Neural cell (in vitro differentiated cells): ENCODE results near the gene USP15. TPM values are rescaled to one million over a fixed set of nuclear protein-coding genes. Genes with fewer than 3 reads are reported as not detected.

ENCODE experiments used
- H2AFZ ChIP-seq: fragments of 200-600, 300-800 bp; sonication (generic), shearing (Covaris generic); 2 replicates; pipeline ENCODE4 v1.6.0; 2014; ENCODE audit warnings: low read depth, mild to moderate bottlenecking, antibody characterized with exemption, low read length, moderate library complexity
- H3F3A ChIP-seq: fragments of 200-600 bp; shearing (Covaris generic); 2 replicates; pipeline ENCODE4 v1.6.1; 2016; ENCODE audit warnings: mild to moderate bottlenecking, moderate library complexity, mixed read lengths, antibody characterized with exemption, low read length; ENCODE audit not compliant: insufficient read depth, poor library complexity, severe bottlenecking
- H3K27ac ChIP-seq: fragments of 200-600, 300-800 bp; sonication (generic), shearing (Covaris generic); 2 replicates; pipeline ENCODE4 v1.5.1; 2014; ENCODE audit warnings: mild to moderate bottlenecking, low read length, moderate library complexity
- H3K27me3 ChIP-seq: fragments of 300-800, 200-600 bp; sonication (generic), shearing (Covaris generic); 2 replicates; pipeline ENCODE4 v1.6.0; 2014; ENCODE audit warnings: mild to moderate bottlenecking, low read depth, low read length, moderate library complexity; ENCODE audit not compliant: insufficient read depth
- H3K36me3 ChIP-seq: fragments of 300-800, 200-600 bp; sonication (generic), shearing (Covaris generic); 2 replicates; pipeline ENCODE4 v1.5.1; 2014; ENCODE audit warnings: mild to moderate bottlenecking, antibody characterized with exemption, low read length, moderate library complexity; ENCODE audit not compliant: insufficient read depth
- H3K4me2 ChIP-seq: fragments of 300-800, 200-600 bp; sonication (generic), shearing (Covaris generic); 2 replicates; pipeline ENCODE4 v1.6.0; 2014; ENCODE audit warnings: mild to moderate bottlenecking, low read length
- H3K4me3 ChIP-seq: fragments of 300-800, 200-600 bp; sonication (generic), shearing (Covaris generic); 2 replicates; pipeline ENCODE4 v1.5.1; 2014; ENCODE audit warnings: mild to moderate bottlenecking, low read length, moderate library complexity
- H3K79me2 ChIP-seq: fragments of 200-600 bp; shearing (Covaris generic); replicated peaks from 2 replicates; pipeline ENCODE4 v1.6.0; 2014; ENCODE audit warnings: mild to moderate bottlenecking, low read length, moderate library complexity; ENCODE audit not compliant: insufficient read depth
- H3K9ac ChIP-seq: fragments of 300-800, 200-600 bp; sonication (generic), shearing (Covaris generic); 2 replicates; pipeline ENCODE4 v1.6.1; 2016; ENCODE audit warnings: mild to moderate bottlenecking, low read length, mixed read lengths
- H3K9me2 ChIP-seq: fragments of 200-600 bp; shearing (Covaris generic); 2 replicates; pipeline ENCODE4 v1.6.1; 2016; ENCODE audit warnings: mild to moderate bottlenecking, low read length, mixed read lengths; ENCODE audit not compliant: insufficient read depth
- H3K9me3 ChIP-seq: fragments of 200-600, 300-800 bp; sonication (generic), shearing (Covaris generic); 2 replicates; pipeline ENCODE4 v1.6.1; 2016; ENCODE audit warnings: mild to moderate bottlenecking, mixed run types, low read length, moderate library complexity, mixed read lengths
- H4K20me1 ChIP-seq: fragments of 200-600 bp; shearing (Covaris generic); 2 replicates; pipeline ENCODE4 v1.6.1; 2016; ENCODE audit warnings: mild to moderate bottlenecking, mixed run types; ENCODE audit not compliant: insufficient read depth
- EP300 ChIP-seq: fragments of 450-650 bp; conservative IDR thresholded peaks from 2 replicates; pipeline ENCODE4 v1.6.1; 2014; ENCODE audit warnings: antibody characterized with exemption, mild to moderate bottlenecking, moderate library complexity; ENCODE audit not compliant: poor library complexity, severe bottlenecking
- EZH2 ChIP-seq: fragments of 200-600, 300-800 bp; shearing (Covaris generic), sonication (generic); IDR thresholded peaks from 2 replicates; pipeline ENCODE4 v1.6.1; 2014; ENCODE audit warnings: antibody characterized with exemption, low read length, borderline replicate concordance, mild to moderate bottlenecking; ENCODE audit not compliant: insufficient read depth, poor library complexity, severe bottlenecking
- MXI1 ChIP-seq: fragments of 450-650 bp; conservative IDR thresholded peaks from 2 replicates; pipeline ENCODE4 v1.6.1; 2014; ENCODE audit warnings: antibody characterized with exemption, mild to moderate bottlenecking; ENCODE audit not compliant: poor library complexity, severe bottlenecking
- POLR2AphosphoS5 ChIP-seq: IDR thresholded peaks from 2 replicates; pipeline ENCODE4 v1.6.1; 2012
- RAD21 ChIP-seq: fragments of 450-650 bp; conservative IDR thresholded peaks from 2 replicates; pipeline ENCODE4 v1.6.1; 2014; ENCODE audit warnings: antibody characterized with exemption, mild to moderate bottlenecking, moderate library complexity
- SMC3 ChIP-seq: fragments of 450-650 bp; conservative IDR thresholded peaks from 2 replicates; pipeline ENCODE4 v1.6.1; 2014; ENCODE audit warnings: antibody characterized with exemption, mild to moderate bottlenecking, moderate library complexity; ENCODE audit not compliant: poor library complexity
- TAF1 ChIP-seq: IDR thresholded peaks from 2 replicates; pipeline ENCODE4 v1.6.1; 2012; ENCODE audit warnings: low read depth
- polyA plus RNA-seq: library from polyadenylated mRNA; depleted of rRNA; stranded (reverse); fragments of >200 nt; gene quantifications from 2 replicates; pipeline ENCODE4 v1.2.3, GENCODE V29; 2014
- TF ChIP-seq, protein P1 (sequence below): IDR thresholded peaks from 2 replicates; pipeline ENCODE4 v1.6.1; 2012; ENCODE audit warnings: borderline replicate concordance
- TF ChIP-seq, protein P2 (sequence below): fragments of 450-650 bp; IDR thresholded peaks from 2 replicates; pipeline ENCODE4 v1.5.1; 2014; ENCODE audit warnings: antibody characterized with exemption, mild to moderate bottlenecking, moderate library complexity; ENCODE audit not compliant: poor library complexity, severe bottlenecking

Gene USP15
- polyA plus RNA-seq, 1 donor from 2014 or later: 113 TPM

DNA sequence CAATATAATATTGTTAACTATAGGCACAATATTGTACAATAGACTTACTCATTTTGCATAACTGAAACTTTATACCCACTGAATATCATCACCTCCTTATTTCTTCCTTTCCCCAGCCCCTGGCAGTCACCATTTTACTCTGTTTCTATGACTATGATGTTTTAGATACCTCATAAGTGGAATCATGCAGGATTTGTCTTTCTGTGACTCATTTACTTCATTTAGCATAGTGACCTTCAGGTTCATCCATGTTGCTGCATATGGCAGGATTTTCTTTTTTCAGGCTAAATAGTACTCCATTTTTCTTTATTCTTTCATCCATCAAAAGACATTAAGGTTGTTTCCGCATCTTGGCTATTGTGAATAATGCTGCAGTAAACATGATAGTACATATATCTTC lies 18.9 kb downstream of the USP15 start:
- H3K79me2 ChIP-seq: peaks cover 69% of the 10 kb centered on the region
- H3F3A ChIP-seq: no peaks in the 10 kb centered on the region
- no peaks in the 10 kb centered on the region for H3K9me2 ChIP-seq
- H3K27me3 ChIP-seq: no peaks in the 10 kb centered on the region
- no peak overlapping the region for H2AFZ ChIP-seq
- H3K4me3 ChIP-seq: no peak overlapping the region
- no peaks in the 10 kb centered on the region for H4K20me1 ChIP-seq
- no peak overlapping the region for H3K4me2 ChIP-seq
- H3K36me3 ChIP-seq: no peaks in the 10 kb centered on the region
- TF ChIP-seq TAF1: no peak
- TF ChIP-seq, protein P1, sequence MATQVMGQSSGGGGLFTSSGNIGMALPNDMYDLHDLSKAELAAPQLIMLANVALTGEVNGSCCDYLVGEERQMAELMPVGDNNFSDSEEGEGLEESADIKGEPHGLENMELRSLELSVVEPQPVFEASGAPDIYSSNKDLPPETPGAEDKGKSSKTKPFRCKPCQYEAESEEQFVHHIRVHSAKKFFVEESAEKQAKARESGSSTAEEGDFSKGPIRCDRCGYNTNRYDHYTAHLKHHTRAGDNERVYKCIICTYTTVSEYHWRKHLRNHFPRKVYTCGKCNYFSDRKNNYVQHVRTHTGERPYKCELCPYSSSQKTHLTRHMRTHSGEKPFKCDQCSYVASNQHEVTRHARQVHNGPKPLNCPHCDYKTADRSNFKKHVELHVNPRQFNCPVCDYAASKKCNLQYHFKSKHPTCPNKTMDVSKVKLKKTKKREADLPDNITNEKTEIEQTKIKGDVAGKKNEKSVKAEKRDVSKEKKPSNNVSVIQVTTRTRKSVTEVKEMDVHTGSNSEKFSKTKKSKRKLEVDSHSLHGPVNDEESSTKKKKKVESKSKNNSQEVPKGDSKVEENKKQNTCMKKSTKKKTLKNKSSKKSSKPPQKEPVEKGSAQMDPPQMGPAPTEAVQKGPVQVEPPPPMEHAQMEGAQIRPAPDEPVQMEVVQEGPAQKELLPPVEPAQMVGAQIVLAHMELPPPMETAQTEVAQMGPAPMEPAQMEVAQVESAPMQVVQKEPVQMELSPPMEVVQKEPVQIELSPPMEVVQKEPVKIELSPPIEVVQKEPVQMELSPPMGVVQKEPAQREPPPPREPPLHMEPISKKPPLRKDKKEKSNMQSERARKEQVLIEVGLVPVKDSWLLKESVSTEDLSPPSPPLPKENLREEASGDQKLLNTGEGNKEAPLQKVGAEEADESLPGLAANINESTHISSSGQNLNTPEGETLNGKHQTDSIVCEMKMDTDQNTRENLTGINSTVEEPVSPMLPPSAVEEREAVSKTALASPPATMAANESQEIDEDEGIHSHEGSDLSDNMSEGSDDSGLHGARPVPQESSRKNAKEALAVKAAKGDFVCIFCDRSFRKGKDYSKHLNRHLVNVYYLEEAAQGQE: no peak
- no peak for TF ChIP-seq RAD21
- no peak for TF ChIP-seq EZH2
- TF ChIP-seq POLR2AphosphoS5: no peak
- no peak for TF ChIP-seq EP300
- H3K9me3 ChIP-seq: no peaks in the 10 kb centered on the region
- H3K27ac ChIP-seq: no peak overlapping the region
- H3K9ac ChIP-seq: no peak overlapping the region

DNA sequence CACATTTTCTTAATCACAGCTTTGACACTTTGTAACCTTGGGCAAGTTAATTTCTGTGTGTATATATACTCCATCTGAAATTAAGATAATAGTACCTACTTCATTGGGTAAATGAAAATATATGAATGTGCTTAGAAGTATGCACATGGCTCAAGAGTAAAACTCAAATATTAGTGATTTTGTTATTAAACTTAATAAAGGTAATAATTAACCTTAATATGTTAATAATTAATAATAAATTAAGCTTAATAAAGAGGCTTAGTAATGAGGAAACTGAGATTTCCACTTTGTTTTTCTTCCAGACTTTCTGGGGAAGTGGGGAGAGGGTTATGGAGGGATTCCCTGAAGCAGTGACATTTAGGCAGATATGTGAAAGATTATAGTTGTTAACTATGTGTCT lies 19.8 kb downstream of the USP15 start:
- Histone ChIP-seq H3K9ac (no peak overlapping the region), H3K79me2 (peaks cover 70% of the 10 kb centered on the region), H3K9me3 (no peaks in the 10 kb centered on the region), H2AFZ (no peak overlapping the region), H3K36me3 (no peaks in the 10 kb centered on the region), H3K27ac (no peak overlapping the region), H3F3A (no peaks in the 10 kb centered on the region), H4K20me1 (no peaks in the 10 kb centered on the region), H3K9me2 (no peaks in the 10 kb centered on the region), H3K27me3 (no peaks in the 10 kb centered on the region), H3K4me3 (no peak overlapping the region), H3K4me2 (no peak overlapping the region)
- TF ChIP-seq SMC3 (no peak), MXI1 (no peak), EZH2 (no peak), POLR2AphosphoS5 (no peak), RAD21 (no peak), TAF1 (no peak), EP300 (no peak)
- TF ChIP-seq, protein P2, sequence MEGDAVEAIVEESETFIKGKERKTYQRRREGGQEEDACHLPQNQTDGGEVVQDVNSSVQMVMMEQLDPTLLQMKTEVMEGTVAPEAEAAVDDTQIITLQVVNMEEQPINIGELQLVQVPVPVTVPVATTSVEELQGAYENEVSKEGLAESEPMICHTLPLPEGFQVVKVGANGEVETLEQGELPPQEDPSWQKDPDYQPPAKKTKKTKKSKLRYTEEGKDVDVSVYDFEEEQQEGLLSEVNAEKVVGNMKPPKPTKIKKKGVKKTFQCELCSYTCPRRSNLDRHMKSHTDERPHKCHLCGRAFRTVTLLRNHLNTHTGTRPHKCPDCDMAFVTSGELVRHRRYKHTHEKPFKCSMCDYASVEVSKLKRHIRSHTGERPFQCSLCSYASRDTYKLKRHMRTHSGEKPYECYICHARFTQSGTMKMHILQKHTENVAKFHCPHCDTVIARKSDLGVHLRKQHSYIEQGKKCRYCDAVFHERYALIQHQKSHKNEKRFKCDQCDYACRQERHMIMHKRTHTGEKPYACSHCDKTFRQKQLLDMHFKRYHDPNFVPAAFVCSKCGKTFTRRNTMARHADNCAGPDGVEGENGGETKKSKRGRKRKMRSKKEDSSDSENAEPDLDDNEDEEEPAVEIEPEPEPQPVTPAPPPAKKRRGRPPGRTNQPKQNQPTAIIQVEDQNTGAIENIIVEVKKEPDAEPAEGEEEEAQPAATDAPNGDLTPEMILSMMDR: no peak
- TF ChIP-seq, protein P1: no peak
